ENCODE measurements around the gene ACSF3.
A peak's percentile ranks its signal among the peaks of the same experiment; 100 is the strongest.

The ACSF3 gene

DNA sequence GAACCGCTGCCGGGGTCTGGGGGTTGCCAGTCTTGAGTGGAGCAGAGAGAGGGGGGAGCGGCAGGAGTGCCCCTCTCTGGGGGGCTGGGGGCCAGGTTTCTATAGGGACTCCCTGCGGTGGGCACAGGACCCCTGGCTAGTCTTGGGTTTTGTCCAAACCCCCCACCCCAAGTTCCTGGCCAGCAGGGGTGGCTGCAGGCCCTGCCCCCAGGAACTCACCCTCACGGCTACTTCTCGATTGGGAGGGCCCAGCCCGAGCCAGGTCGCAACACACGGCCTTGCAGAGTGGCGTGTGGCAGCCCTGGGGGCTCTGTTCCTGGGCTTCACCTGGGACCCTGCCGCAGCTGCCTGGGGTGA, 78.5 kb downstream of the ACSF3 start:
- no peaks in the 10 kb centered on the region for H3K36me3 ChIP-seq (ENCODE audit: control insufficient read depth in 2 of 2, insufficient read depth in 1 of 2, low read length in 2 of 2)
- no peak overlapping the region for H3K4me3 ChIP-seq (ENCODE audit: low read depth, low read length)
- H3K27ac ChIP-seq (ENCODE audit: extremely low read depth, low read depth, low read length): no peak overlapping the region
- H3K9me3 ChIP-seq (ENCODE audit: control insufficient read depth, insufficient read depth, low read depth, low read length): no peaks in the 10 kb centered on the region
- POLR2A ChIA-PET: no interaction called here
- H3K4me1 ChIP-seq (ENCODE audit: control insufficient read depth, insufficient read depth, low read length): peaks cover 3% of the 10 kb centered on the region; the same call in 1 of the 2 replicates
- TF ChIP-seq OSR2 (tag by site-specific recombination; IDR thresholded peaks at IDR 0.05) (no peak), ZNF292 (tag by site-specific recombination; IDR thresholded peaks at IDR 0.05; ENCODE audit: borderline replicate concordance, low read depth) (no peak), ZNF335 (tag by site-specific recombination; conservative IDR thresholded peaks at IDR 0.05) (no peak), ZNF501 (tag by site-specific recombination; IDR thresholded peaks at IDR 0.05) (no peak), GLIS1 (tag by site-specific recombination; IDR thresholded peaks at IDR 0.05) (0 out of 2 replicates have a peak, but pooled peaks have one; percentile 4)
- CTCF ChIA-PET: no interaction called here

DNA sequence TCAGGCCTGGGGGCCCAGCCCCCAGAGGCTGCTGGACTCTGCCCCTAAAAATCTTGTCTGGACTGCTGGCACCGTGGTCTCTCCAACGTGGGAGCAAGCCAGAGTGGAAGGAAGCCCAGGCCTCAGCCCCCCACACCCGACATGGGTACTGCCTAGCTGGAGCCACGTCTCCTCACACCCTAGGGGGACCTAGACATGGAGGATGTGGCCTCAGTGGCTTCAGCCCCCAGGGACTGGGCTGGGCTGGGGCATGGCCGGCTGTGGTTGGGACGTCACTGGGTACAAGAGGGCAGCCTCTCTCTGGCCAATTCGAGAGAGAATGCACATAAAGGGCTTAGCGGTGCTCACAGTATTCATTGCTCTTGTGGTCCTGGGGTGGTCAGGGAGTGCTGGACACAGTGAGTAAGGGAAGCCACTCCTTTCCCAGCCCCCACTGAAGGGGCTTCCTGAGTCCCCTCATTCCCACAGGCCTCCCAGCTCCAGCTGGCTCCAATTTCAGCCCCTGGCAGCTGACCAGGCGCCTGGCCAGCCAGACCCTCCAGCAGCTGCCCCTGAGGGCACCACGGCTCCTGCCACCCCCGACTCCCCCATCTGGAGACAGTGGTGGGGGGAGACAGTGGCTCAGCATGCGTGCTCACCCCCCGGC, 79.0 kb downstream of the ACSF3 start:
- POLR2A ChIA-PET: no interaction called here

DNA sequence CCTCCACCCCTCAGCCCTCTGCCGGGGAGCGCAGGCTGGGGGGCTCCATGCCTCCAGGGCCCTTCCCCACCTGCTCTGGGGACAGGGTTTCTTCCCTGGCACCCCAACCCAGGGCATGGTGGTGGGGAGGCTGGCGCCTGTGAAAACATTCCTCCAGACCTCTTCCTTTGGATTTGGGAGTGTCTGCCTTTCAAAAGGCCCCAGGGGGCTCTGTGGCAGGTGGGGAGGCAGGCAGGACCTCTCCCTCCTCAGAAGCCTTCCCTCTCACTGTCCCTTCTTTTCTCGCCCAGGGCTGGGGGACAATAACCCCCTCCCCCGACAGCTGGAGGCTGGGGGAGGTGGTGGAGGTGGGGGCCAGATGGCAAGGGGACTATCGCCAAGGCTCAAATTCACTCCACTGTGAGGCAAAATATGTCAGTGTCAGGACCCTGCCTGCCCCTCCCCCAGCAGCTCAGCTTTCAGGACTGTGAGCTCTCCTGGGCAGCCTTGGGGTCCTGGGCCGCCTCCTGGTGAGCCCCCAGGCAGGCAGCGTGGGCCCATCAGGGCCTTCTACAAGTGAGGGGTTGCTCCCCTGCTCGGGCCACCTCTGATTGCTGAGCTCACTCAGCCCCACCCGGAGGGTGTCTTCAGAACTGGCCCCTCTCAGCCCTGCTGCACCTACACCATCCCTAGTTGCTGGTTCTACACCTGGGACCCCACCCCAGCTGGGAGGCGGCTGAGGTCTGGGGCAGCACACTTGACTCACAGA, 79.7 kb downstream of the ACSF3 start:
- TF ChIP-seq ZNF629 (tag by site-specific recombination; IDR thresholded peaks at IDR 0.05) (no peak), ZIC2 (tag by site-specific recombination; IDR thresholded peaks at IDR 0.05) (0 out of 2 replicates have a peak, but pooled peaks have one; percentile 9), SCRT1 (tag by site-specific recombination; IDR thresholded peaks at IDR 0.05; ENCODE audit: borderline replicate concordance) (no peak), ZFP69B (tag by site-specific recombination; IDR thresholded peaks at IDR 0.05) (no peak), GLIS1 (tag by site-specific recombination; IDR thresholded peaks at IDR 0.05) (peak; percentile 88), GLIS2 (tag by site-specific recombination; IDR thresholded peaks at IDR 0.05) (0 out of 2 replicates have a peak, but pooled peaks have one; percentile 9)
- CTCF ChIA-PET: interaction anchor here (0.7 to 1.5 kb wide), 2 partner anchors 41 to 353 kb away, joined by 3 read pairs; no protein-coding TSS in a partner anchor
- H3K9me3 ChIP-seq (ENCODE audit: control insufficient read depth, insufficient read depth, low read depth, low read length): no peaks in the 10 kb centered on the region
- no peak overlapping the region for H3K4me3 ChIP-seq (ENCODE audit: low read depth, low read length)
- H3K4me1 ChIP-seq (ENCODE audit: control insufficient read depth, insufficient read depth, low read length): peaks cover 3% of the 10 kb centered on the region; the same call in 1 of the 2 replicates
- H3K36me3 ChIP-seq (ENCODE audit: control insufficient read depth in 2 of 2, insufficient read depth in 1 of 2, low read length in 2 of 2): no peaks in the 10 kb centered on the region
- POLR2A ChIA-PET: interaction anchor here (0.6 to 1.3 kb wide), 2 partner anchors 20 to 515 kb away, joined by 5 to 6 read pairs; no protein-coding TSS in a partner anchor
- no peak overlapping the region for H3K27ac ChIP-seq (ENCODE audit: extremely low read depth, low read depth, low read length)

More for the DNA sequence above, 79.0 kb downstream of the ACSF3 start:
- no peak overlapping the region for H3K4me3 ChIP-seq (ENCODE audit: low read depth, low read length)
- peaks cover 3% of the 10 kb centered on the region; the same call in 1 of the 2 replicates for H3K4me1 ChIP-seq (ENCODE audit: control insufficient read depth, insufficient read depth, low read length)
- H3K36me3 ChIP-seq (ENCODE audit: control insufficient read depth in 2 of 2, insufficient read depth in 1 of 2, low read length in 2 of 2): no peaks in the 10 kb centered on the region
- H3K27ac ChIP-seq (ENCODE audit: extremely low read depth, low read depth, low read length): no peak overlapping the region
- no peaks in the 10 kb centered on the region for H3K9me3 ChIP-seq (ENCODE audit: control insufficient read depth, insufficient read depth, low read depth, low read length)
- CTCF ChIA-PET: interaction anchor here (1.5 kb wide), 1 partner anchor 42 kb away, joined by 3 read pairs; no protein-coding TSS in a partner anchor
- TF ChIP-seq GLIS1 (tag by site-specific recombination; IDR thresholded peaks at IDR 0.05) (peak; percentile 23), ZNF398 (tag by site-specific recombination; IDR thresholded peaks at IDR 0.05) (peak; percentile 43; the same call in 1 of the 2 replicates)
- TF ChIP-seq, protein P1, sequence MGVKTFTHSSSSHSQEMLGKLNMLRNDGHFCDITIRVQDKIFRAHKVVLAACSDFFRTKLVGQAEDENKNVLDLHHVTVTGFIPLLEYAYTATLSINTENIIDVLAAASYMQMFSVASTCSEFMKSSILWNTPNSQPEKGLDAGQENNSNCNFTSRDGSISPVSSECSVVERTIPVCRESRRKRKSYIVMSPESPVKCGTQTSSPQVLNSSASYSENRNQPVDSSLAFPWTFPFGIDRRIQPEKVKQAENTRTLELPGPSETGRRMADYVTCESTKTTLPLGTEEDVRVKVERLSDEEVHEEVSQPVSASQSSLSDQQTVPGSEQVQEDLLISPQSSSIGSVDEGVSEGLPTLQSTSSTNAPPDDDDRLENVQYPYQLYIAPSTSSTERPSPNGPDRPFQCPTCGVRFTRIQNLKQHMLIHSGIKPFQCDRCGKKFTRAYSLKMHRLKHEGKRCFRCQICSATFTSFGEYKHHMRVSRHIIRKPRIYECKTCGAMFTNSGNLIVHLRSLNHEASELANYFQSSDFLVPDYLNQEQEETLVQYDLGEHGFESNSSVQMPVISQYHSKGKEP (tag by site-specific recombination; IDR thresholded peaks at IDR 0.05): no peak
